ENCODE data around the gene MYOM3.

Gene MYOM3

DNA sequence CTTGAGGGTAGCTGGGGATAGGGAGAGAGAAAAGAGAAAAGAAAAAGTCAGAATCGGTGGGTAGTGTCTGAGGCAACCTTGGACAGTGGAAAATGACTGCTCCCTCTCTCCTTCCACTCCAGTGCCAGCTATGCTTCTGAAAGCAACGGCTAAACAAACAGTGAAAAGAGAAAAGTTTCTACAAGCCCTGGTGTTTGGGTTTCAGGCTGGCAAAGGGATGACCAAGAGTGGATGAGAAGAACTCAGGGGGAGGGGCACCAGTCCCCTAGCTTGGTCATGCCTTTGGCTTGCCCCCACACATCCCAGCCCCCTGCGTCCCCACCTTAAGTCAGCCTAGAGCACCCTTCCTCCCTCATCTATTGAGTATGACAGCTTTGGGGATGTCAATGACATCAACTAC lies 22.4 kb upstream of the MYOM3 start:
- H3K27ac ChIP-seq: no peak overlapping the region
- H3K36me3 ChIP-seq: peaks cover 0 to 5% (median 0%) of the 10 kb centered on the region in 3 donors
- H3K9me3 ChIP-seq: peaks cover 0 to 9% (median 9%) of the 10 kb centered on the region in 3 donors
- no peak overlapping the region for H3K4me3 ChIP-seq
- H3K27me3 ChIP-seq: peaks cover 0 to 5% of the 10 kb centered on the region in 2 donors
- intact Hi-C loops (cut with DNase I; ENCODE audit: low total_unique reads): no loop called here
- DNase-seq: no peak
- H3K4me1 ChIP-seq: no peaks in the 10 kb centered on the region
- TF ChIP-seq CTCF (IDR thresholded peaks at IDR 0.05): no peak

DNA sequence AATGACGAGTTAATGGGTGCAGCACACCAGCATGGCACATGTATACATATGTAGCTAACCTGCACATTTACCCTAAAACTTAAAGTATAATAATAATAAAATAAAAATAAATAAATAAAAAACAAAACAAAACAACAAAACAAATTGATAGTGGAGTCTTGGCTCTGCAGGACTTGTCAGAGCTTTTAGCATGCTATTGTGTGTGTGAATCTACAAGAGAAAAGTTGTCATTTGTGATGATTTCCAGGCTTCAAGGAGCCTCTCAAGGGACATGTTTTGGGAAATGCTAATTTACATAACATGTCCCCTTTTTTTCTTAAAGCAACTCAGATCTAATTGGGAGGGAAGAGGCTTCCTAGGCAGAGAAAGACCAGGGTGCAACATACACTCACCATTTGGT lies 21.9 kb upstream of the MYOM3 start:
- no peak for DNase-seq
- H3K4me3 ChIP-seq: no peak overlapping the region
- peaks cover 0 to 5% (median 0%) of the 10 kb centered on the region in 3 donors for H3K36me3 ChIP-seq
- TF ChIP-seq CTCF (IDR thresholded peaks at IDR 0.05): no peak
- no peaks in the 10 kb centered on the region for H3K4me1 ChIP-seq
- peaks cover 0 to 5% of the 10 kb centered on the region in 2 donors for H3K27me3 ChIP-seq
- intact Hi-C loops (cut with DNase I; ENCODE audit: low total_unique reads): no loop called here
- peaks cover 0 to 9% (median 9%) of the 10 kb centered on the region in 3 donors for H3K9me3 ChIP-seq
- H3K27ac ChIP-seq: no peak overlapping the region

DNA sequence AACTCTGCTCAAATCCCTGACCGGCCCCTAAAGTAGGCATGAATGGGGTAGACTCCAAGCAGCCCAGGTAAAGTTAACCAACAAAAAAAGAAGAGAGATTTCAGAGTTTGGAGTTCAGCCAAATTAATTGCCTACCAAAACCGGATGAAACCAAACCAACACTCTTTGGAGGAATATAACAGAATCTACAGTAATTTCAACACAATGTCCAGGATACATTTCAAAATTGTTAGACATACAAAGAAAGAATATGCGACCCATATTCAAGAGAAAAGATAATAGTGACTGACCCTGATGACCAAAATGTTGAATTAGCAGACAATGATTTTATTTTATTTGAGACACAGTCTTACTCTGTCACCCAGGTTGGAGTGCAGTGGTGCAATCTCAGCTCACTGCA lies 18.4 kb upstream of the MYOM3 start:
- intact Hi-C loops (cut with DNase I; ENCODE audit: low total_unique reads): no loop called here
- Histone ChIP-seq H3K4me1 (peaks cover 0 to 8% (median 3%) of the 10 kb centered on the region in 4 donors), H3K27ac (no peak overlapping the region), H3K36me3 (peaks cover 0 to 5% (median 0%) of the 10 kb centered on the region in 3 donors), H3K4me3 (no peak overlapping the region), H3K9me3 (peaks cover 0 to 9% (median 9%) of the 10 kb centered on the region in 3 donors), H3K27me3 (peaks cover 0 to 2% of the 10 kb centered on the region in 2 donors)
- no peak for DNase-seq
- TF ChIP-seq CTCF (IDR thresholded peaks at IDR 0.05): no peak

DNA sequence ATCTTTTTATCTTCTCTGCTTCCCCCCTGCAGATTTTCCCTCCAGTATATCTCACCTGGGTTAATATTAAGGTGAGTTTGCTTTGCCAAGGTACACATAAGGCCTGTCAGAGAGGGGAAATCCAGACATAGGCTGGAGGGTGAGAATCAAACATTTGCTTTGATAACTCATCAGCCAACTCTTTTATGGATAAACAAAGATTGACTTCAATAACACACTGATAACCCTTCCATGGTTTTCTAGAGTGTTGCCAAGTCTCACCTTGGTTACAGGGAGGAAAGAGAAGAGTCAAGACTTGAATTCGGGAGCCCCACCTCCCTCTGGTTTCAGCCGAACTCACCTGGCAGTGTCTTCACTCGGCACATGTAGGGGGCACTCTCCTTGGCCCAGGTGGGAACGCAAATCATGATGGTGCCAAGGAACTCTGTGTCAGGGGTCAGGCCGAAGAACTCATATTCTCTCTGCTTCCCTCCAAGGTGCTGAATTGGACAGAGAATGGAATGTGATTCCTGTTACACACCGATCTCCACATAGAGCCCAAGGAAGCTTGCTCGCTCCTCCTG lies 15.9 kb upstream of the MYOM3 start:
- no peak for DNase-seq
- H3K4me1 ChIP-seq: peaks cover 0 to 8% (median 3%) of the 10 kb centered on the region in 4 donors
- no peak overlapping the region for H3K4me3 ChIP-seq
- no peak for TF ChIP-seq CTCF (IDR thresholded peaks at IDR 0.05)
- peaks cover 0 to 9% (median 9%) of the 10 kb centered on the region in 3 donors for H3K9me3 ChIP-seq
- peaks cover 0 to 5% (median 0%) of the 10 kb centered on the region in 3 donors for H3K36me3 ChIP-seq
- no peak overlapping the region for H3K27ac ChIP-seq
- intact Hi-C loops (cut with DNase I; ENCODE audit: low total_unique reads): no loop called here
- no peaks in the 10 kb centered on the region for H3K27me3 ChIP-seq

DNA sequence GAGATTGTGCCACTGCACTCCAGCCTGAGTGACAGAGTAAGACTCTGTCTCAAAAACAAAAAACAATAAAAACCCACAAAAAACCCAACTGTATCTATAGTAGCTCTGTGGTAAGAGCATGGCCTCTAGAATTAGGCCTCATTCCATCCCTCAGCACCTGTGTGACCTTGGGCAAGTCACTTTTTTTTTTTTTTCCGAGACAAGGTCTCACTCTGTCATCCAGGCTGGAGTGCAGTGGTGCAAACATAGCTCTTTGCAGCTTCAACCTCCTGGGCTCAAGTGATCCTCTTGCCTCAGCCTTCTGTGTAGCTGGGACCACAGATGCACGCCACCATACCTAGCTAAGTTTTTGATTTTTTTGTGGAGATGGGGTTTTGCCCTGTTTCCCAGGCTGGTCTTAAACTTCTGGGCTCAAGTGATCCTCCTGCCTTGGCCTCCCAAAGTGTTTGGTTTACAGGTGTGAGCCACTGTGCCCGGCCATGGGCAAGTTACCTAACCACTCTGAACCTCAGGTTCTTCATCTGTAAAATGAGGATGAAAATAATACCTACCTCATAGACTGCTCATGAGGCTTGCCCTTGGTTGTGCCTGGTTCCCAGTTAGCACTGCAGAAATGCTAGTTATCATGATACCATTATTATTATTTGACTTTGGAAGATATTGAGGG lies 15.3 kb upstream of the MYOM3 start:
- Histone ChIP-seq H3K9me3 (peaks cover 0 to 9% (median 9%) of the 10 kb centered on the region in 3 donors), H3K36me3 (peaks cover 0 to 5% (median 0%) of the 10 kb centered on the region in 3 donors), H3K27ac (no peak overlapping the region), H3K27me3 (no peaks in the 10 kb centered on the region), H3K4me1 (peaks cover 0 to 8% (median 3%) of the 10 kb centered on the region in 4 donors), H3K4me3 (no peak overlapping the region)
- intact Hi-C loops (cut with DNase I; ENCODE audit: low total_unique reads): no loop called here
- no peak for TF ChIP-seq CTCF (IDR thresholded peaks at IDR 0.05)
- no peak for DNase-seq
